ENCODE results near the gene KRT33B.

DNA sequence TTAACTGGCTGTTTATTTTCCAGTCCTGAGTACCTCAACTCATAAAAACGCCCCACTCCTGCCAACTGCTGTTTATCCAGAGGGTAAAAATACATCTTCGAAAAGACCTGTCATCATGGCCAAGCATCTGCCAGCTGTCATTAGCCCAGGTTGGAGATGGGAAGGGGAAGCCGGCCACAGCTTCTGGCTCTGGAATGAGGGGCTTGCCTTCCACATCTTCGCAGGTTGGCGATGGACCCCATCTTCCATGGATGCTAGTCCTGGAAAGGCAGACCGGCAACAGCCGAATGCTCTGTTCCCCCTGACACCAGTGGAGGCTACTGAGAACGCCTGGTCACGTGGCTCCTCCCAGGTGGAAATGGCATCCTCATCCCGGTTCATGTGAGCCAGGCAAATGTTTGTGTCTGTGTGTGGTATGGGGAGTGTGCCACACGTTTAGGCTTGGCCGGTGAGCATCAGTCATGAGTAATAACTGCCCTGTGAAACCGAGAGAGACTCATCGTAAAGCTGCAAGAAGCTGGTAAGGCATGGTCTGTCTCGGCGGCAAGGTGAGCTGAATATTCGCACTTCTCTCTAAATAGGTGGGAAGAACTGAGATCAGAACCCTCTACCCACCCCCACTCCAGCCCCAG, 53.7 kb downstream of the KRT33B start:
- TF ChIP-seq, protein P1, sequence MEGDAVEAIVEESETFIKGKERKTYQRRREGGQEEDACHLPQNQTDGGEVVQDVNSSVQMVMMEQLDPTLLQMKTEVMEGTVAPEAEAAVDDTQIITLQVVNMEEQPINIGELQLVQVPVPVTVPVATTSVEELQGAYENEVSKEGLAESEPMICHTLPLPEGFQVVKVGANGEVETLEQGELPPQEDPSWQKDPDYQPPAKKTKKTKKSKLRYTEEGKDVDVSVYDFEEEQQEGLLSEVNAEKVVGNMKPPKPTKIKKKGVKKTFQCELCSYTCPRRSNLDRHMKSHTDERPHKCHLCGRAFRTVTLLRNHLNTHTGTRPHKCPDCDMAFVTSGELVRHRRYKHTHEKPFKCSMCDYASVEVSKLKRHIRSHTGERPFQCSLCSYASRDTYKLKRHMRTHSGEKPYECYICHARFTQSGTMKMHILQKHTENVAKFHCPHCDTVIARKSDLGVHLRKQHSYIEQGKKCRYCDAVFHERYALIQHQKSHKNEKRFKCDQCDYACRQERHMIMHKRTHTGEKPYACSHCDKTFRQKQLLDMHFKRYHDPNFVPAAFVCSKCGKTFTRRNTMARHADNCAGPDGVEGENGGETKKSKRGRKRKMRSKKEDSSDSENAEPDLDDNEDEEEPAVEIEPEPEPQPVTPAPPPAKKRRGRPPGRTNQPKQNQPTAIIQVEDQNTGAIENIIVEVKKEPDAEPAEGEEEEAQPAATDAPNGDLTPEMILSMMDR (IDR thresholded peaks at IDR 0.05): no peak
- TF ChIP-seq POLR2A (IDR thresholded peaks at IDR 0.05): no peak

Data from adrenal gland (tissue), 5 donors.